Activated CD4-positive, alpha-beta T cell treated with anti-CD3 and anti-CD28 coated beads, Interleukin-2, amount 50 U/mL, for 24 hours (primary cell): Measurements from ENCODE around the gene SCYGR7.
"Not testable (repeated sequence)": the region's sequence is repeated elsewhere in the genome, so short reads cannot be mapped to it uniquely, and the experiment has no call there.

Experiments used
- DNase-seq, 2 donors: peaks; one replicate each; pipeline ENCODE4 v3.0.0-alpha.2; 2020; ENCODE audit warnings: low read depth in 1 of 2, low spot score in 1 of 2

The SCYGR7 gene

DNA sequence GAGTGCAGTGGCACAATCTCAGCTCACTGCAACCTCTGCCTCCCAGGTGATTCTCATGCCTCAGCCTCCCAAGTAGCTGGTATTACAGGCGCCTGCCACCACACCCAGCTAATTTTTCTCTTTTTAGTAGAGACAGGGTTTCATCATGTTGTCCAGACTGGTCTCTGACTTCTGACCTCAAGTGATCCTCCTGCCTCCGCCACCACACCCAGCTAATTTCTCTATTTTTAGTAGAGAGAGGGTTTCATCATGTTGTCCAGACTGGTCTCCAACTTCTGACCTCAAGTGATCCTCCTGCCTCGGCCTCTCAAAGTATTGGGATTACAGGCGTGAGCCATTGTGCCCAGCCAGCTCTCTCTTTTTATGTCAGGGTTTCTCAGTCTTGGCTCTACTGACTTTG lies 28.1 kb downstream of the SCYGR7 start:
- not testable (repeated sequence) for DNase-seq

DNA sequence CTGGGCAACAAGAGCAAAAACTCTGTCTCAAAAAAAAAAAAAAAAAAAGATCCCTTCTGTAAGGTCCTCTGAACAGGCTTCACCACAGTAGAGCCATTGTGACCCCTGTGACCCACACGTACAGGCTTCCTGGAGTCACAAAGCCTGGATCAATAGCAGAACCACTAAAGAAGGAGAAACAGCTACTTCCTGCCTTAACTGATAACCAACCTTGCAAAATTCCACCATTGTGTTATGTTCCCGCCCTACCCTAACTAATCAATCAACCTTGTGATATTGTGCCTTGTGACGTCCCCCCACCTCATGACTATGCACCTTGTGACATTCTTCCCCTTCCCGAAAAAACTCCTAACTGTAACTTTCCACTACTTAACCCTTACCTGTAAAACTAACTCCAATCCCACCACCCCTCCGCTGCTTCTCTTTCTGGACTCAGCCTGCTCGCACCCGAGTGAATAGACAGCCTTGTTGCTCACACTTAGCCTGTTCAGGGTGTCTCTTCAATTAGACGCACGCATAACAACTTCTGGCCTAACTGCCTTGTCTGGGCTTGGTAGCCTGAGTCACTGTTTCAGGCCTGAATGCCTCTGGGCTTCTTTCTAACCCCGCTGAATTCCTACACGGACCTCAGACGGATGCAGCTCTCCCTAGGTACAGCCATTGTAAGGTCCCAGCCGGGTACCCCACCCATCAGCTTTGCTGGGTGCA lies 31.4 kb downstream of the SCYGR7 start:
- DNase-seq: no peak

DNA sequence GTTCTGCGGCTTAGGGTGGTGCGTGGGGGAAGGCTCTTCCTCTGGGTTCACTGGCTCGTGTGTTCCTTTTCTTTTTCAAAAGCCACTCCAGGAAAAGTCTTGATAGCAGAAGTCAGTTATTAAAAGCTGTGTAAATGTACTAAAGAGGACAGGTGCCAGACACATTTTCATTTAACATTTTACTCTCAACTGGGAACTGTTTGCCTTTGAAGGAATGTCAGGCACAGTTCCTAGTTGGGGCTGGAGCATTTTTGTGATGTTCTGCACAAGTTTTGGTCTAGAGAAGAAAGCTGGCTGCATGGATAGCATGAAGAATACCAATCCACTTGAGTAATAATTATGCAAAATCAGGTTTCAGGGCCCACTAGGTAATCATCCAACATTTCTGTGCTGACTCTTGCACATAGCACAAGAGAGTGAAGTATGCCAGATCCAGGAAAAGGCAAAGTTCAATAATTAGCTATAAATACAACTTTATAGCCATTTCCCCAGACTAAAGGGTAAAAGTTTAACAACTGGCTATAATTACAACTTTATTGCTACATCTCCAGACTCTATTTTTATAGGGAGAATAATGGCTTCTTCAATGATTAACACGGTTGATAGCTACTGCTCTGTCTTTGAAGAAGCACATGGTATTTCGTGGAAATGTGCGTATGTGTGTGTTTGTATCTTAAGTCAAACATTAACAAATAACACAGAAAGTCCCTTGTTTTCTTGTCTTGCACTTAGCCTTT lies 33.8 kb downstream of the SCYGR7 start:
- no peak for DNase-seq

DNA sequence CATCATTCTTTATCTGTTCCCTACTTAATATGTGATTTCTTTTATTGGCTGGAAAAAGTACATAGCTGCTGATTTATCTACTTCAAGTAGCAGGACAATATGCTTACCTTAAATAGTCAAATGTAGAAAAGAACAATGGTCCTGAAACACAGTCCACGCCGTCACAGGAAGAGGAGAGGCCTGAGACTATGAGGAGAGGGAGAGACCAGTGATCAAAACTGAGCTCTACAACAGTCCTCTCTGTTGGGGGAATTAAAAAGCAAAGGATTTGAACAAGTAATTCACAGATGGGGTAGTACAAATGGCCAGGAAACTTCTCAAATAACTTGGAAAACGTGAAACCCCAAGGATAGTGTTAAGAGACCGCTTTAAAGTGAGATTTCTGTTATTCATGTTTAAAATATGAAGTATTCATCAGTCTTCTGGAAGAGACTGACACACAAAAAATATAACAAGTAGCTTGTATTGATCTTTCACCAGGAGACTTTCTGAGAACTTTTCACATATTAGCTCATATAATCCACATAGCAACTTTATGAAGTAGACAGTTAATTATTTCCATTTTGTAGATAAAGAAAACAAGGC lies 37.7 kb downstream of the SCYGR7 start:
- no peak for DNase-seq

DNA sequence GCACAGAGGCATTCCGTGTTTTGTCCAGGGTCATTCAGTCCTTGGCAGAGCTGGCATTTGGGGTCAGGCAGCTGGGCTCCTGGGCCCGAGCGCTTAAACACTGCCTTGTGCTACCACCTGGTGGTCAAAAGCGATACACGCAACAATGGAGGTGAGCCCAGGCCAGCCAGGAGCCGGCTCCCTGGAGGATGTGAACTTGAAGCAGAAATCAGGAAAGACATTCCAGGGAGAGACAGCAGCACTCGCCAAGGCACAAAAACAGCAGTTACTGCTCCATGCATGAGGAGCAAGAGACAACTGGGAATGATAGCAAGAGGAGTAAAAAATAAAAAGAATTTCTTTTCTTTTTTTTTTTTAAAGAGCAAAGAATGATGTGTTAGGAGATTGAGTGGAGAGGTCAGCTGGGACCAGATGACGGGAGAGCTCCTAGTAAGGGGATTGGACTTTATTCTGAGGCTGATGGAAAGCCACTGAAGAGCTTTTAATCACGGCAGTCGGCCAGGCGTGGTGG lies 38.3 kb downstream of the SCYGR7 start:
- peak; percentile 40 to 47 for DNase-seq

DNA sequence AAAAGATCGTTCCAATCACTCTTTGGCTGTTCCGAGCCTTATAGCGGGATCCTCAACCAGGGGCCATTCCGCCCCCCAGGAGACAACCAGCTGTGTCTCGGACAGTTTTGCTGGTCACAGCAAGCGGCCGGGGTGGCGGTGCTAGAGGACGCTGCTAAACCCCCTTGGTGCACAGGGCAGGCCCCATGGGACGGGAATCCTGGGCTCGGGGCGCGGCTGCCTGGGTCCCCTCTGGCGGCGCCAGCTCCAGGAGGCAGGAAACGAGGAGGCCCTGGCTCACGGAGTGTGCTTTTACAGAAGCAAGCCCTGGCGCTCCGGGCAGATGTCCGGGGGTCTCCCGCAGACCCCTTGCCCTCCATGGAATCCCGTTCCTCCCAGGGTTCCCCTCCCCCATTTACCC lies 39.7 kb downstream of the SCYGR7 start:
- DNase-seq: no peak

DNA sequence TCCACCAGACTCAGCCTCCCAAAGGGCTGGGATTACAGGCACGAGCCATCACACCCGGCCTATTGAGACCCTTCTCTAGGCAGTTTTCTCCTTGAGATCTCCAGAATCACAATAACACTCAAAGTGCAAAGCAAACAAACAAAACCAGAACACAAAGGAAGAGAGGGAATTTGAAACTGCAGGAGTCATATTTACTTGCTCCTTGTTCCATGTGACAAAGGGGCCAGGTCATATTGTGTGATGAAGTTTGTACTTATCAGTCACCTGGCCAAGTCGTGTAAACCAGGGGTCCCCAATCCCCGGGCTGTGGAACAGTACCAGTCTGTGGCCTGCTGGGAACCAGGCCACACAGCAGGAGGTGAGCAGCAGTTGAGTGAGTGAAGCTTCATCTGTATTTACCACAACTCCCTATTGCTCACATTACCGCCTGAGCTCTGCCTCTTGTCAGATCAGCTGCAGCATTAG lies 44.1 kb downstream of the SCYGR7 start:
- no peak for DNase-seq

DNA sequence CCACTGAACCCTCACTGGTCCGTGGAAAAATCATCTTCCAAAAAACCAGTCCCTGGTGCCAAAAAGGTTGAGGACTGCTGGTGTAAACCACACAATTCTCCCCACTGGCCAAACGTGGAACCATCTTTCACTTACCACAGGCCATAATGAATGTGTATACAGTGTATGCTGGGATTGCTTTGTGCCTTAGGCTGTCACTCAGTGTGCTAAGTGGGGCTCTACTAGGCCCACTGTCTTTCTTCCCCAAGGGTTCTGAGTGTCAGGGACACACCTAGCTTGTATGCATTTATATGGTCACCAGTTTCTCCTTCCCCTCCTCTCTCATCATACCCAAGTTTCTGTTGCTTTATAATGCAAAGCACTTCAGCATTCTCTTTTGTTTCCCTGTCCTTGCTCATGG lies 44.8 kb downstream of the SCYGR7 start:
- no peak for DNase-seq

DNA sequence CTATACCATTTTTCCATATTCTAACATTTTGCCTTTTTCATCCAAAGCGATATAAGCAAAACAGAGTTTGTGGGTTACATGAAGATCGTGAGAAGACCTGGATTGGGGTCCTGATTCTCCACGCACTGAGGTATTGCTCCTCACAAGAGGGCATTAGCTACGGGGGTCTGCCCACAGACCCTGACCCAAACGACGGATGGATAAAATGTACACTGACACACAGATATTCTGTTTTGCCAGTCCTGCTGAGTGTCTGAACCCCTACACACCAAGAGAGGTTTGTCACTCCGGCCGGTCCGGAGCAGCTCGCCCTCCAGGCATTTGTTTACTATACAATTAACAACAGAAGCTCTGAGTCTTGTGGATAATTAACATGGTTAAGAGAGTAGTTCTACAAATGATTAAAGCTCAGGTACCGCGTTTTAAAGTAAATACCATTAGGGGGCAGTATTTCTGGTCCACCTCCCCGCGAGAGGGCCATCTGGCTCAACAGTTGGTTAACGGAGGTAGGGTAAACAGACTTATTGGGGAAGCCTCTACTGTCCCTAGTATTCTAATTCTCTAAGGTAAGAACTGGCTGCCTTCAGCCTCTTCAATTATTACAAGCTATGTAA lies 46.0 kb downstream of the SCYGR7 start:
- DNase-seq: no peak

DNA sequence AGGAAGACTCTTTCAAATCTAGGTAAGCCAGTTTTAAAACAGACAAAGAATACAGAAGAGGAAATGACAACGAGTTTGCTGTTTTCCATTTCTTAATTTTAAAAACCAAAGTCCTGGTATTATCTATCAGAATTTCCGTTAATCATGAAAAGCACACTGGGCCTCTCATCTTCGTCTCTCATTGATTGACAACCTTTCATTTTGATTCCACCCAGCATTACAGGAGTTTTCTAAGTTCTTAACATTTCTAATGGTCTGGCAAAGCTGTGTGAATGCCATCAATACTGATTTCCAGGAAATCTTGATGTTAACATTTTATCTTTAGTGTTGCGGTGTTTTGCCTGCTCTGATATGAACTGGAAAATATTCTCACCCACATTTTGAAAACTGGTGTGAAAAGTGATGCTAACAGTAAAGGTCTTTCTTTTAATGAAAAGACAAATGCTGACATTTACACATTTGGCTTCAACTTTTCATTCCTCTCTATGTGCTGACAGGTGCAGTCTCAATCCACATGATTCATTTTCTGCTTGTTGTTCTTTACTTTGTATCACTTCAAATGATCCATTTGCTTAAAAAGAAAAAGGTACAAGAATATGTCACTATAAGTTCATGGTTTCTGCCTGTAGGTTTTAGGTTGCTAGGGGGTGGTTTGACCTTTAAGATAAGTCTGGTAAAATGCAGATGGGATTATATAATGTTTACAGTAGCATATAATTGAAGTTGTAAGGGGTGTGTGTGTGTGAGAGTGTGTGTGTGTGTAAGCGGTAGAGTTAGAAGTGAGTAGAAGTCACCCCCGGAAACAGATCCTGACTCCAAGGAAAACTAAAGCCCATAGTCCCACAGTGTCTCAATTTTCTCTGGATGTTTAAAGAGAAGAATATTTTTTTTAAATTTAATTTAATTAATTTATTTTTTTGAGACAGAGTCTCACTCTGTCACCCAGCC lies 47.0 kb downstream of the SCYGR7 start:
- no peak for DNase-seq
